HepG2 (cell line): Measurements from ENCODE around the gene CLK4. TPM values are rescaled to one million over a fixed set of nuclear protein-coding genes. Genes with fewer than 3 reads are reported as not detected.

Source experiments
- ATAC-seq: fragments of 200-7000 bp; cut with Tn5 transposase; 3 replicates; pipeline ENCODE4 v1.9.1; 2020; ENCODE audit warnings: mild to moderate bottlenecking, moderate library complexity
- BruUV-seq: library from RNA; stranded (reverse); fragments of 400-500 nt; replicated peaks from 2 replicates; lab custom pipeline; 2021; lab: Mats Ljungman, UMichigan
- CTCF ChIA-PET: fragments of 300-600 bp; formaldehyde crosslinking; extraction: SDS; loops from one replicate; lab custom pipeline; 2021; ENCODE audit warnings: low total read pairs, inconsistent platforms, low intra/inter-chr PET ratio; lab: Yijun Ruan, JAX
- POLR2A ChIA-PET: fragments of 350-600 bp; sonication (Branson Sonifier 250); formaldehyde crosslinking; loops from one replicate; lab custom pipeline; 2020; ENCODE audit warnings: antibody characterized with exemption, inconsistent platforms; lab: Yijun Ruan, JAX
- DNase-seq: peaks from one replicate; pipeline ENCODE4 v3.0.0-alpha.2; 2015; ENCODE audit warnings: low spot score
- FAIRE-seq: peaks from 3 replicates; lab custom pipeline; 2011; peaks lifted over from hg19 to GRCh38; lab: Jason Lieb, UNC
- H2AFZ ChIP-seq: one replicate; pipeline ENCODE4 v1.6.1; 2011; ENCODE audit warnings: low read length, inconsistent platforms
- H3K27ac ChIP-seq: fragments of 300-600 bp; 3 replicates; pipeline ENCODE4 v1.8.0; 2011; ENCODE audit warnings: mixed run types, mild to moderate bottlenecking, mixed read lengths, low read length, inconsistent platforms; ENCODE audit not compliant: insufficient read depth; ENCODE audit errors: extremely low read length
- H3K27me3 ChIP-seq, 2 experiments: fragments of 200-600 bp in 1 of 2; 2 replicates in 1 of 2; 3 replicates in 1 of 2; pipeline versions ENCODE4 v1.6.0 to v1.8.0; 2011; ENCODE audit warnings: low read length in 2 of 2, mild to moderate bottlenecking in 2 of 2, moderate library complexity in 2 of 2, inconsistent platforms in 1 of 2; ENCODE audit not compliant: insufficient read depth in 2 of 2, control insufficient read depth in 1 of 2
- H3K36me3 ChIP-seq, 2 experiments: fragments of 200-600 bp in 1 of 2; replicated peaks in 1 of 2; 2 replicates in 1 of 2; 3 replicates in 1 of 2; pipeline versions ENCODE4 v1.5.1 to v1.8.0; 2011; ENCODE audit warnings: low read length in 2 of 2, inconsistent platforms in 1 of 2; ENCODE audit not compliant: insufficient read depth in 2 of 2, control insufficient read depth in 1 of 2
- H3K4me1 ChIP-seq: 2 replicates; pipeline ENCODE4 v1.5.1; 2012; ENCODE audit warnings: low read length, inconsistent platforms; ENCODE audit not compliant: insufficient read depth
- H3K4me2 ChIP-seq: 2 replicates; pipeline ENCODE4 v1.6.0; 2011; ENCODE audit warnings: low read depth, low read length, inconsistent platforms
- H3K4me3 ChIP-seq, 3 experiments: fragments of 200-600 bp in 1 of 3; sonication (generic), shearing (Covaris generic) in 1 of 3; replicated peaks in 1 of 3; 2 replicates each; pipeline ENCODE4 v1.5.1; 2011 to 2016; ENCODE audit warnings: low read length in 3 of 3, inconsistent platforms in 2 of 3, low read depth in 2 of 3, mild to moderate bottlenecking in 2 of 3, control low read depth in 1 of 3, mixed read lengths in 1 of 3; ENCODE audit not compliant: insufficient read depth in 1 of 3
- H3K79me2 ChIP-seq: one replicate; pipeline ENCODE4 v1.6.1; 2011; ENCODE audit warnings: low read length, inconsistent platforms; ENCODE audit not compliant: insufficient read depth
- H3K9ac ChIP-seq: 2 replicates; pipeline ENCODE4 v1.6.0; 2011; ENCODE audit warnings: mild to moderate bottlenecking, low read depth, low read length, inconsistent platforms; ENCODE audit not compliant: insufficient read depth
- H3K9me3 ChIP-seq: 2 replicates; pipeline ENCODE4 v1.5.1; 2012; ENCODE audit warnings: mild to moderate bottlenecking, low read length
- H4K20me1 ChIP-seq: 2 replicates; pipeline ENCODE4 v1.6.0; 2011; ENCODE audit warnings: inconsistent platforms, mild to moderate bottlenecking, low read length, moderate library complexity; ENCODE audit not compliant: insufficient read depth
- BRD4 ChIP-seq: sonication (generic); formaldehyde crosslinking; IDR thresholded peaks from 2 replicates; pipeline ENCODE4 v1.4.0; 2020; ENCODE audit warnings: missing genetic modification reagents
- DBP ChIP-seq: sonication (generic); formaldehyde crosslinking; IDR thresholded peaks from 2 replicates; pipeline ENCODE4 v1.4.0; 2020; ENCODE audit warnings: missing genetic modification reagents; ENCODE audit errors: not compliant biosample characterization
- IKZF1 ChIP-seq: fragments of 450-650 bp; IDR thresholded peaks from 2 replicates; pipeline ENCODE4 v1.7.1; 2016
- MIXL1 ChIP-seq: IDR thresholded peaks from 2 replicates; pipeline ENCODE4 v1.6.1; 2016
- TFE3 ChIP-seq: IDR thresholded peaks from 2 replicates; pipeline ENCODE4 v1.6.1; 2016
- ZNF564 ChIP-seq: sonication (generic); formaldehyde crosslinking; IDR thresholded peaks from 2 replicates; pipeline ENCODE4 v1.8.1; 2023; ENCODE audit warnings: mild to moderate bottlenecking, missing genetic modification reagents
- ZNF567 ChIP-seq: sonication (generic); formaldehyde crosslinking; IDR thresholded peaks from 2 replicates; pipeline ENCODE4 v1.8.1; 2023; ENCODE audit warnings: mild to moderate bottlenecking, missing genetic modification reagents, borderline replicate concordance
- ZNF781 ChIP-seq: sonication (generic); formaldehyde crosslinking; IDR thresholded peaks from 2 replicates; pipeline ENCODE4 v1.5.1; 2020; ENCODE audit warnings: borderline replicate concordance, mild to moderate bottlenecking, missing genetic modification reagents; ENCODE audit errors: not compliant biosample characterization
- ZZZ3 ChIP-seq: sonication (generic); formaldehyde crosslinking; IDR thresholded peaks from 2 replicates; pipeline ENCODE4 v1.4.0; 2020; ENCODE audit warnings: missing genetic modification reagents, mild to moderate bottlenecking, borderline replicate concordance
- WGBS: methylation state at CpG from one replicate; pipeline ENCODE4 v1.1.6; 2017; ENCODE audit warnings: low lambda C conversion rate; 5-methylcytosine and 5-hydroxymethylcytosine counted together
- in situ Hi-C: cut with HindIII; loops from 2 replicates; pipeline ENCODE4 v1.10.0; 2017; ENCODE audit warnings: low pct_unique_long_range_greater_than_20kb; ENCODE audit not compliant: extremely low pct_ligation_motif_present
- intact Hi-C: fragments of 100-400 bp; cut with micrococcal nuclease; formaldehyde crosslinking; loops from one replicate; pipeline ENCODE4 v1.10.0; 2022; ENCODE audit not compliant: unreplicated experiment
- polyA plus RNA-seq, 8 experiments: library from polyadenylated mRNA; depleted of rRNA in 3 of 8; stranded (reverse) in 7 of 8; unstranded in 1 of 8; fragments of >200 nt; fragmentation: Illumina TruSeq in 4 of 8; extraction: Trizol in 4 of 8; gene quantifications; 2 replicates each; pipeline versions ENCODE4 v1.2.1 to v1.2.3, GENCODE V29; 2011 to 2016; ENCODE audit warnings: low read depth in 4 of 8, missing spikeins in 1 of 8, mixed read lengths in 1 of 8; ENCODE audit not compliant: insufficient read depth in 1 of 8
- total RNA-seq, 5 experiments: library from RNA; depleted of rRNA; stranded (reverse); fragments of >200 nt; fragmentation: Illumina TruSeq; extraction: Trizol; gene quantifications; 2 replicates each; pipeline ENCODE4 v1.2.3, GENCODE V29; 2016; ENCODE audit warnings: low read depth in 1 of 5
- TF ChIP-seq, protein P1 (sequence below): sonication (generic); formaldehyde crosslinking; IDR thresholded peaks from 2 replicates; pipeline ENCODE4 v1.4.0; 2020; ENCODE audit warnings: mild to moderate bottlenecking, low read depth, missing genetic modification reagents

CLK4 gene
- total and polyA plus RNA-seq, 2 of the 13 experiments (the other 11 are each of a cell fraction or from before 2014, with no cell fraction given): 17.7 to 18.4 TPM

DNA sequence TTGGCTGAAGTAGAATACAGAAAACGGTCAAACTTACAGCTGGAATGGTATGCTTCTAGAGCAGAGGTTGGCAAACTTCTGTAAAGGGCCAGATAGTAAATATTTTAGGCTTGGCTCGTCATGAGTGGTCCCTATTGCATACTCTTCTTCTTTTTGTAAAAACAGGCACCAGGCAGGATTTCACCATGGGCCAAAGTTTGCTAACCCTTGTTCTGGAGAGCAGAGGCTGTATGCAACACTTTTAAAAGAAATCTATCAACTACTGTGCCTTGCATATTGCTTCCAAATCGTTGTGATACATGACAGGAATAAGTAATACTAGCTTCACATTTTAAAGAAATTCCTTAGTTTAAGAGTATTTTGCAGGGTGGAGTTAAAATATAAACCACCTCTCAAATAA lies 21.1 kb downstream of the CLK4 start (continued):
- TF ChIP-seq TFE3 (CRISPR knock-in tag) (no peak), ZNF567 (CRISPR knock-in tag) (no peak), MIXL1 (CRISPR knock-in tag) (no peak), DBP (CRISPR knock-in tag) (no peak)
- TF ChIP-seq, protein P1, sequence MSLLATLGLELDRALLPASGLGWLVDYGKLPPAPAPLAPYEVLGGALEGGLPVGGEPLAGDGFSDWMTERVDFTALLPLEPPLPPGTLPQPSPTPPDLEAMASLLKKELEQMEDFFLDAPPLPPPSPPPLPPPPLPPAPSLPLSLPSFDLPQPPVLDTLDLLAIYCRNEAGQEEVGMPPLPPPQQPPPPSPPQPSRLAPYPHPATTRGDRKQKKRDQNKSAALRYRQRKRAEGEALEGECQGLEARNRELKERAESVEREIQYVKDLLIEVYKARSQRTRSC: no peak
- TF ChIP-seq, all 625 proteins: peak for 0

GRCh38 chr5:178602752-178603151 lies 24.1 kb downstream of the CLK4 start:
- Histone ChIP-seq H3K9ac (no peak overlapping the region), H3K27ac (no peak overlapping the region), H3K79me2 (no peaks in the 10 kb centered on the region), H4K20me1 (no peaks in the 10 kb centered on the region), H3K4me3 (no peak overlapping the region), H3K36me3 (peaks cover 11 to 39% of the 10 kb centered on the region in 2 experiments; a peak in 4 of 5 replicates), H3K4me2 (no peak overlapping the region), H2AFZ (no peak overlapping the region), H3K4me1 (no peaks in the 10 kb centered on the region), H3K27me3 (no peaks in the 10 kb centered on the region), H3K9me3 (no peaks in the 10 kb centered on the region)
- intact Hi-C loops: no loop called here
- in situ Hi-C loops: no loop called here
- no peak for ATAC-seq
- POLR2A ChIA-PET: no interaction called here
- BruUV-seq: no TSS peak
- CTCF ChIA-PET: no interaction called here
- TF ChIP-seq ZNF564 (CRISPR knock-in tag): no peak
- no peak for TF ChIP-seq IKZF1
- TF ChIP-seq ZNF781 (CRISPR knock-in tag): no peak
- no peak for TF ChIP-seq BRD4 (CRISPR knock-in tag)
- TF ChIP-seq ZZZ3 (CRISPR knock-in tag): no peak
- no peak for DNase-seq
- WGBS: 99% methylated on average over 2 of the region's 2 CpGs
- no peak for FAIRE-seq
